Neural progenitor cell (in vitro differentiated cells): Measurements from ENCODE around the gene ITGB3. TPM values are rescaled to one million over a fixed set of nuclear protein-coding genes. Genes with fewer than 3 reads are reported as not detected.

Source experiments
- DNase-seq: peaks from one replicate; pipeline ENCODE4 v3.0.0-alpha.2; 2016; ENCODE audit warnings: low spot score
- H2AFZ ChIP-seq: fragments of 200-600 bp; sonication (generic); replicated peaks from 2 replicates; pipeline ENCODE4 v1.6.1; 2016; ENCODE audit warnings: antibody characterized with exemption
- H3F3A ChIP-seq: fragments of 200-600 bp; sonication (generic); 2 replicates; pipeline ENCODE4 v1.6.1; 2016; ENCODE audit warnings: antibody characterized with exemption, low read depth
- H3K27ac ChIP-seq: fragments of 200-600 bp; sonication (generic); 2 replicates; pipeline ENCODE4 v1.5.1; 2016; ENCODE audit warnings: mild to moderate bottlenecking
- H3K27me3 ChIP-seq: fragments of 200-600 bp; sonication (generic); 2 replicates; pipeline ENCODE4 v1.6.1; 2016; ENCODE audit warnings: mild to moderate bottlenecking, moderate library complexity
- H3K36me3 ChIP-seq: fragments of 200-600 bp; sonication (generic); 2 replicates; pipeline ENCODE4 v1.5.1; 2016
- H3K4me1 ChIP-seq: fragments of 200-600 bp; sonication (generic); 2 replicates; pipeline ENCODE4 v1.6.1; 2016; ENCODE audit warnings: mixed run types
- H3K4me2 ChIP-seq: fragments of 200-600 bp; sonication (generic); 2 replicates; pipeline ENCODE4 v1.6.1; 2016
- H3K4me3 ChIP-seq: fragments of 200-600 bp; sonication (generic); 2 replicates; pipeline ENCODE4 v1.5.1; 2016
- H3K79me2 ChIP-seq: fragments of 200-600 bp; sonication (generic); 2 replicates; pipeline ENCODE4 v1.6.1; 2016; ENCODE audit warnings: low read depth
- H3K9ac ChIP-seq: fragments of 200-600 bp; sonication (generic); 2 replicates; pipeline ENCODE4 v1.6.1; 2016
- H3K9me3 ChIP-seq: fragments of 200-600 bp; sonication (generic); 2 replicates; pipeline ENCODE4 v1.5.1; 2016; ENCODE audit warnings: low read depth
- H4K20me1 ChIP-seq: fragments of 200-600 bp; sonication (generic); 2 replicates; pipeline ENCODE4 v1.6.1; 2016; ENCODE audit warnings: low read depth
- H3K27ac Mint-ChIP-seq: 3 replicates; pipeline ENCODE4 v1.8.0; 2021; ENCODE audit warnings: mixed read lengths
- H3K27me3 Mint-ChIP-seq: 2 replicates; pipeline ENCODE4 v1.8.0; 2022; ENCODE audit warnings: low read depth, mild to moderate bottlenecking, inconsistent platforms, moderate library complexity, mixed read lengths; ENCODE audit not compliant: insufficient read depth
- H3K36me3 Mint-ChIP-seq: 3 replicates; pipeline ENCODE4 v1.8.0; 2021; ENCODE audit warnings: mixed read lengths
- H3K4me1 Mint-ChIP-seq: 3 replicates; pipeline ENCODE4 v1.8.0; 2021; ENCODE audit warnings: mixed read lengths
- H3K4me3 Mint-ChIP-seq: 3 replicates; pipeline ENCODE4 v1.8.0; 2021; ENCODE audit warnings: mild to moderate bottlenecking, moderate library complexity, mixed read lengths
- H3K9me3 Mint-ChIP-seq: 3 replicates; pipeline ENCODE4 v1.8.0; 2020; ENCODE audit warnings: mixed read lengths
- EZH2 ChIP-seq: fragments of 200-600 bp; sonication (generic); IDR thresholded peaks from 2 replicates; pipeline ENCODE4 v1.6.1; 2017; ENCODE audit warnings: antibody characterized with exemption, mild to moderate bottlenecking, moderate library complexity
- EZH2phosphoT487 ChIP-seq: fragments of 200-600 bp; sonication (generic); IDR thresholded peaks from 2 replicates; pipeline ENCODE4 v1.6.1; 2017; ENCODE audit warnings: antibody characterized with exemption
- total RNA-seq: library from RNA; depleted of rRNA; stranded (reverse); fragments of >200 nt; gene quantifications from 2 replicates; pipeline ENCODE4 v1.2.3, GENCODE V29; 2015; ENCODE audit warnings: low replicate concordance
- TF ChIP-seq, protein P1 (sequence below): fragments of 200-600 bp; sonication (generic); IDR thresholded peaks from 2 replicates; pipeline ENCODE4 v1.5.1; 2017; ENCODE audit warnings: antibody characterized with exemption, mild to moderate bottlenecking

ITGB3 gene
- total RNA-seq, 1 donor from 2014 or later = 0.47 TPM

DNA sequence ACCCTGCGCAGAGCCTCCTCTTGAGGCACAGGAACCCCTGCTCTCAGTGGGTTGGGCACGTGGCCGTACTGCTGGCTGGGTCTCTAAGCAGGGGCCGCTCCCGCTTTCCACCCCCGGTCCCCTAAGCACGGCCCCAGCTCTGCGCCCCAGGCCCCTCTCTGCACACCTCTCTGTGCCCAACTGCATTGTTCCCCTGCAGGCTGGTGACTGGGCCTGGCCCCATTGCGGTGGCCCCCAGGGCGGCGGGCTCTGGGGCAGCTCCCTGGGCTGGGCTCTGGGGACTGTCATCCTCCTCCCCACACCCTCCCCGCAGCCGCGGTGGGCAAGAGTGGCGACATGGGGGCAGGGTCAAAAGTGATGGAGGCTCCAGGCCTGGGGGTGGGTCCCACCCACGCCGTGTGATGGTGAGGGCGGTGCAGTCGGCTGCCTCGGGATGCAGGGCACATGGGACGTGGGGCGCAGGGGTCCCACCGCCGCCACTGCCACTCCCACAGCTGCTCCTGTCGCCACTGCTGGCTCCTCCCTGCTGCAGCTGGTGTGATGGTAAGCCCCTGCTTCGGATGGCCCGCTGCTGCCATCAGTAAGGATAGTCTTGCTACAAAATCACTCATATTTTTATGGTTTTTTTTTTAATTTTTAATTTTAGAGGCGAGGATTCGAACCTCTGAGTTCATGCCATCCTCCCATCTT is 15.2 kb upstream of the ITGB3 start:
- H4K20me1 ChIP-seq = no peaks in the 10 kb centered on the region
- DNase-seq = no peak

DNA sequence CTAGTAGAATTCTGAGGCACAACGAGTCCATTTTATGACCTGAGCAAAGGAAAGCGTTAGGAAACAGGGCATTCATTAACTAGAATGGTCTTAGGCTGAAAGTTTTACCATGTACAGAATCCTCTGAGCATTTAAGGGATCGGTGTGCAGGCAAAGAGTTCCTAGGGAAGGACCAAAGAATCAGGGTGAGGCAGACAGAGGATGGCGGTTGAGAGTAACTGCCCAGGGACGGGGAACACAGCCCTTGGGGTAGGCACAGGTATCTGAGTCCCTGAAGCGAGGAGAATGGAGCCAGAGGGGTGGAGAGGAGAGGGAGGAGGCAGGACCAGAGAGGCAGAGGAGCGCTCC is 14.0 kb upstream of the ITGB3 start:
- Mint-ChIP-seq H3K4me1 (no peaks in the 10 kb centered on the region), H3K9me3 (no peaks in the 10 kb centered on the region), H3K36me3 (no peaks in the 10 kb centered on the region), H3K4me3 (no peak overlapping the region), H3K27ac (no peak overlapping the region), H3K27me3 (peaks cover 18% of the 10 kb centered on the region)
- no peak overlapping the region for H3K4me2 ChIP-seq
- no peaks in the 10 kb centered on the region for H3F3A ChIP-seq
- no peaks in the 10 kb centered on the region for H4K20me1 ChIP-seq
- no peaks in the 10 kb centered on the region for H3K4me1 ChIP-seq
- no peaks in the 10 kb centered on the region for H3K27me3 ChIP-seq
- no peaks in the 10 kb centered on the region for H3K79me2 ChIP-seq
- H2AFZ ChIP-seq = no peak overlapping the region
- no peak for TF ChIP-seq EZH2
- TF ChIP-seq, protein P1, sequence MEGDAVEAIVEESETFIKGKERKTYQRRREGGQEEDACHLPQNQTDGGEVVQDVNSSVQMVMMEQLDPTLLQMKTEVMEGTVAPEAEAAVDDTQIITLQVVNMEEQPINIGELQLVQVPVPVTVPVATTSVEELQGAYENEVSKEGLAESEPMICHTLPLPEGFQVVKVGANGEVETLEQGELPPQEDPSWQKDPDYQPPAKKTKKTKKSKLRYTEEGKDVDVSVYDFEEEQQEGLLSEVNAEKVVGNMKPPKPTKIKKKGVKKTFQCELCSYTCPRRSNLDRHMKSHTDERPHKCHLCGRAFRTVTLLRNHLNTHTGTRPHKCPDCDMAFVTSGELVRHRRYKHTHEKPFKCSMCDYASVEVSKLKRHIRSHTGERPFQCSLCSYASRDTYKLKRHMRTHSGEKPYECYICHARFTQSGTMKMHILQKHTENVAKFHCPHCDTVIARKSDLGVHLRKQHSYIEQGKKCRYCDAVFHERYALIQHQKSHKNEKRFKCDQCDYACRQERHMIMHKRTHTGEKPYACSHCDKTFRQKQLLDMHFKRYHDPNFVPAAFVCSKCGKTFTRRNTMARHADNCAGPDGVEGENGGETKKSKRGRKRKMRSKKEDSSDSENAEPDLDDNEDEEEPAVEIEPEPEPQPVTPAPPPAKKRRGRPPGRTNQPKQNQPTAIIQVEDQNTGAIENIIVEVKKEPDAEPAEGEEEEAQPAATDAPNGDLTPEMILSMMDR = no peak
- TF ChIP-seq EZH2phosphoT487 = no peak
- no peak for DNase-seq
- no peaks in the 10 kb centered on the region for H3K9me3 ChIP-seq
- no peak overlapping the region for H3K9ac ChIP-seq
- H3K27ac ChIP-seq = no peak overlapping the region
- H3K4me3 ChIP-seq = no peak overlapping the region
- H3K36me3 ChIP-seq = no peaks in the 10 kb centered on the region

More for the DNA sequence above, 15.2 kb upstream of the ITGB3 start:
- no peaks in the 10 kb centered on the region for H3K4me1 ChIP-seq
- H3K36me3 Mint-ChIP-seq = no peaks in the 10 kb centered on the region
- H3K27me3 ChIP-seq = no peaks in the 10 kb centered on the region
- H3F3A ChIP-seq = no peaks in the 10 kb centered on the region
- H3K27me3 Mint-ChIP-seq = peaks cover 13% of the 10 kb centered on the region
- no peaks in the 10 kb centered on the region for H3K9me3 ChIP-seq
- H3K79me2 ChIP-seq = no peaks in the 10 kb centered on the region
- no peak overlapping the region for H3K9ac ChIP-seq
- no peak overlapping the region for H3K27ac ChIP-seq
- TF ChIP-seq EZH2phosphoT487 (no peak), EZH2 (no peak)
- TF ChIP-seq, protein P1 = no peak
- no peak overlapping the region for H2AFZ ChIP-seq
- no peak overlapping the region for H3K4me3 ChIP-seq
- no peak overlapping the region for H3K27ac Mint-ChIP-seq
- H3K4me2 ChIP-seq = no peak overlapping the region
- no peaks in the 10 kb centered on the region for H3K9me3 Mint-ChIP-seq
- no peaks in the 10 kb centered on the region for H3K4me1 Mint-ChIP-seq
- no peak overlapping the region for H3K4me3 Mint-ChIP-seq
- no peaks in the 10 kb centered on the region for H3K36me3 ChIP-seq

DNA sequence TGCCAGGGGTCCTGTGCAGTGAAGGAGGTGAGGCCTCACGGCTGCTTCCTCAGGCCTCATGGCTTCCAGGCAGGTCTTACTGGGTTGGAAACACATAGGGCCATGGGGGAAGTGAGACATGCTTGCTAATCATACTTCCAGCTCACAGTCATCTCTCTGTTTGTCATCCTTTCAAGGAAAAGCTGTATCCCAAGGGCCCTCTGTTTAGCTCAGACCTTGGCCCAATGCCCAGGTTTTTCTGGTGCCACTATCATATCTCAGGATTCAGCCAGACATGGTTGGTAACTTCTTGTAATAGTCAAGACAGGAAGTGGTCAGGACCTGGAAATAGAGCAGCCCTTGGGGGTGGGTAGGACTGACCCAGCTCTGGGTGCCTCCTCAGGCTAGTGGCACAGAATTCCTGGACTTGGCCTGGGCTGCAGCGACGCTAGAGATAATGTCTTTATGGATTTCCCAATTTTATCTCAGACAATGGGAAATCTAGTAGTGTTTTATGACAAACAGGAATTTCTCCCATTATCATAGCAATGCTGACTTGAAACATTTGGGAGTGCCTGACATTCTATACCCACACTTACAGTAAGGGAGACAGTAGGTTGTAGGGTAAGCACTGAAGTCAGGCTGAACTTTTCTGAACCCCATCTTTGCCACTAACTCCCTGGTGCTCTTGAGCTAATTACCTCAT is 13.5 kb upstream of the ITGB3 start:
- Histone ChIP-seq H3K4me1 (no peaks in the 10 kb centered on the region), H3K27me3 (no peaks in the 10 kb centered on the region), H3K79me2 (no peaks in the 10 kb centered on the region), H3K4me3 (no peak overlapping the region), H3K9me3 (no peaks in the 10 kb centered on the region), H3K9ac (no peak overlapping the region), H3F3A (no peaks in the 10 kb centered on the region), H3K4me2 (no peak overlapping the region), H3K36me3 (no peaks in the 10 kb centered on the region), H2AFZ (no peak overlapping the region), H4K20me1 (no peaks in the 10 kb centered on the region), H3K27ac (no peak overlapping the region)
- Mint-ChIP-seq H3K36me3 (no peaks in the 10 kb centered on the region), H3K4me1 (no peaks in the 10 kb centered on the region), H3K27me3 (peaks cover 15% of the 10 kb centered on the region), H3K9me3 (no peaks in the 10 kb centered on the region), H3K4me3 (no peak overlapping the region), H3K27ac (no peak overlapping the region)
- TF ChIP-seq EZH2 = no peak
- TF ChIP-seq EZH2phosphoT487 = no peak
- TF ChIP-seq, protein P1 = no peak
- no peak for DNase-seq
